Ascending aorta (tissue), 2 donors: ENCODE results near the gene CYTH3. TPM values are rescaled to one million over a fixed set of nuclear protein-coding genes. Genes with fewer than 3 reads are reported as not detected.

Source experiments
- DNase-seq, 2 donors: peaks; one replicate each; pipeline ENCODE4 v3.0.0-alpha.2; 2019; ENCODE audit warnings: low spot score in 2 of 2
- H3K27ac ChIP-seq, 2 donors: fragments of 200-600 bp; sonication (generic); one replicate each; pipeline ENCODE4 v1.5.1; 2016 to 2017; ENCODE audit warnings: mild to moderate bottlenecking in 1 of 2
- H3K27me3 ChIP-seq: fragments of 200-600 bp; sonication (generic); one replicate; pipeline ENCODE4 v1.5.1; 2017
- H3K36me3 ChIP-seq, 2 donors: fragments of 200-600 bp; sonication (generic); one replicate each; pipeline ENCODE4 v1.5.1; 2016
- H3K4me1 ChIP-seq, 2 donors: fragments of 200-600 bp; sonication (generic); one replicate each; pipeline ENCODE4 v1.5.1; 2016 to 2017; ENCODE audit warnings: mild to moderate bottlenecking in 1 of 2
- H3K4me3 ChIP-seq, 2 donors: fragments of 200-600 bp; sonication (generic); one replicate each; pipeline ENCODE4 v1.5.1; 2016 to 2017; ENCODE audit warnings: mild to moderate bottlenecking in 1 of 2
- H3K9me3 ChIP-seq, 2 donors: fragments of 200-600 bp; sonication (generic); one replicate each; pipeline ENCODE4 v1.5.1; 2016
- intact Hi-C: fragments of 100-400 bp; cut with DNase I; formaldehyde crosslinking; loops from one replicate; pipeline ENCODE4 v1.15.1; 2023
- total RNA-seq: library from RNA; depleted of rRNA; stranded (reverse); fragments of >200 nt; gene quantifications from one replicate; pipeline ENCODE4 v1.1.0, GENCODE V29; 2016
- TF ChIP-seq, protein P1 (sequence below), 3 experiments: fragments of 200-600 bp in 2 of 3; fragments of 450-650 bp in 1 of 3; sonication (generic) in 2 of 3; IDR thresholded peaks; one replicate each; pipeline ENCODE4 v1.5.1; 2016 to 2019; ENCODE audit warnings: antibody characterized with exemption in 3 of 3, mild to moderate bottlenecking in 1 of 3, moderate library complexity in 1 of 3

Gene CYTH3
- total RNA-seq, 1 donor from 2014 or later = 51.8 TPM

- no peaks in the 10 kb centered on the region for H3K9me3 ChIP-seq
- H3K4me1 ChIP-seq = peaks cover 14 to 51% of the 10 kb centered on the region in 2 donors
- peak in 1 of 2 donors; percentile 47 for DNase-seq
- intact Hi-C loops = no loop called here
- H3K4me3 ChIP-seq = no peak overlapping the region
- TF ChIP-seq, protein P1, sequence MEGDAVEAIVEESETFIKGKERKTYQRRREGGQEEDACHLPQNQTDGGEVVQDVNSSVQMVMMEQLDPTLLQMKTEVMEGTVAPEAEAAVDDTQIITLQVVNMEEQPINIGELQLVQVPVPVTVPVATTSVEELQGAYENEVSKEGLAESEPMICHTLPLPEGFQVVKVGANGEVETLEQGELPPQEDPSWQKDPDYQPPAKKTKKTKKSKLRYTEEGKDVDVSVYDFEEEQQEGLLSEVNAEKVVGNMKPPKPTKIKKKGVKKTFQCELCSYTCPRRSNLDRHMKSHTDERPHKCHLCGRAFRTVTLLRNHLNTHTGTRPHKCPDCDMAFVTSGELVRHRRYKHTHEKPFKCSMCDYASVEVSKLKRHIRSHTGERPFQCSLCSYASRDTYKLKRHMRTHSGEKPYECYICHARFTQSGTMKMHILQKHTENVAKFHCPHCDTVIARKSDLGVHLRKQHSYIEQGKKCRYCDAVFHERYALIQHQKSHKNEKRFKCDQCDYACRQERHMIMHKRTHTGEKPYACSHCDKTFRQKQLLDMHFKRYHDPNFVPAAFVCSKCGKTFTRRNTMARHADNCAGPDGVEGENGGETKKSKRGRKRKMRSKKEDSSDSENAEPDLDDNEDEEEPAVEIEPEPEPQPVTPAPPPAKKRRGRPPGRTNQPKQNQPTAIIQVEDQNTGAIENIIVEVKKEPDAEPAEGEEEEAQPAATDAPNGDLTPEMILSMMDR (IDR thresholded peaks at IDR 0.05) = no peak
- no peaks in the 10 kb centered on the region for H3K27me3 ChIP-seq
- H3K27ac ChIP-seq = peak overlapping the region; percentile 18 to 23
- peaks cover 0 to 19% of the 10 kb centered on the region in 2 donors for H3K36me3 ChIP-seq
These were observed 91.3 kb downstream of the CYTH3 start for GRCh38 chr7:6181136-6181535.

- no peaks in the 10 kb centered on the region for H3K27me3 ChIP-seq
- peaks cover 0 to 14% of the 10 kb centered on the region in 2 donors for H3K36me3 ChIP-seq
- DNase-seq = peak in 1 of 2 donors; percentile 61
- intact Hi-C loops = no loop called here
- no peak overlapping the region for H3K4me3 ChIP-seq
- TF ChIP-seq, protein P1 (IDR thresholded peaks at IDR 0.05) = no peak
- no peaks in the 10 kb centered on the region for H3K9me3 ChIP-seq
- peaks cover 14 to 57% of the 10 kb centered on the region in 2 donors for H3K4me1 ChIP-seq
- H3K27ac ChIP-seq = peak overlapping the region in 1 of 2 donors; percentile 59
These were observed 92.1 kb downstream of the CYTH3 start for GRCh38 chr7:6180344-6180725.

- TF ChIP-seq, protein P1 (IDR thresholded peaks at IDR 0.05) = no peak
- intact Hi-C loops = loop anchor here (5.0 kb wide), 1 partner anchor 138 kb away; no protein-coding TSS in a partner anchor
- H3K27ac ChIP-seq = peak overlapping the region; percentile 81 to 87
- no peaks in the 10 kb centered on the region for H3K27me3 ChIP-seq
- DNase-seq = peak in 1 of 2 donors; percentile 58
- H3K4me3 ChIP-seq = no peak overlapping the region
- peaks cover 14 to 62% of the 10 kb centered on the region in 2 donors for H3K4me1 ChIP-seq
- no peaks in the 10 kb centered on the region for H3K9me3 ChIP-seq
- H3K36me3 ChIP-seq = peaks cover 0 to 12% of the 10 kb centered on the region in 2 donors
These were observed 92.6 kb downstream of the CYTH3 start for GRCh38 chr7:6179620-6180343.

DNA sequence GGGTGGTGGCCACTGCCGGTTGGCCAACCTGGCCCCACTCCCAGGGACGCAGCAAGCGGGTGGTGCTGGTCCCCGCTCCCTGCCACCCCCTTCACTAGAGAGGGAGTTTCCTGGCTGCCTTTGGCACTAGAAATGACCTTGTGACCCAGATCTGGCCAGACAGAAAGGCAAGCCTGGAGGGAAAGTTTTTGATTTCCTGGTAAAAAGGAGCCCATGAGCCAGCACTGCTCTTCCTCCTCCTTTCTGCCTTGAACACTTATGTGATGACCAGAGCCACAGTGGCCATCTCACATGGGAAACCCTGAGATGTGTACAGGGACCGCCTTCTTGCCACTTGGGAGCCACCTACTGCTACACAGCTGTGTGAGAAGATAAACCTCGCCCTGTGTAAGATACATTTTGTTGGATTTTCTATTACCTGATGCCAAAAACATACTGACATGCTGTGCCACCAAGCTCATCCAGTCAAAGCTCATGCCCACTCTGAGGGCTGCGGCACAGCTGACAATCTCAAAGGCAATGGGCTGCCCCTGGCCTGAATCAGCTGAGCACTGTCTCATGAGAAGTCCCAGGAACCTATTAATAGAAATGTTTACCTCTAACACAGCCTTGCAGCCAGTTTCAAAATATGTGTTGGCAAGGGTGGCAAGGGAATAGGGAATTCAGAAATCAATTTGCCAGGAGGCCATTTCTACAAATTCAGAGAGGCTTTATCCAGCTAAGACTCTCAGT lies 94.0 kb downstream of the CYTH3 start:
- no peaks in the 10 kb centered on the region for H3K27me3 ChIP-seq
- peaks cover 0 to 19% of the 10 kb centered on the region in 2 donors for H3K36me3 ChIP-seq
- TF ChIP-seq, protein P1 (IDR thresholded peaks at IDR 0.05) = no peak
- peak overlapping the region in 1 of 2 donors; percentile 10 for H3K4me3 ChIP-seq
- H3K4me1 ChIP-seq = peaks cover 14 to 64% of the 10 kb centered on the region in 2 donors
- intact Hi-C loops = loop anchor here (5.0 kb wide), 1 partner anchor 139 kb away; no protein-coding TSS in a partner anchor
- no peaks in the 10 kb centered on the region for H3K9me3 ChIP-seq
- DNase-seq = peak in 1 of 2 donors; percentile 82
- H3K27ac ChIP-seq = peak overlapping the region; percentile 81 to 87

DNA sequence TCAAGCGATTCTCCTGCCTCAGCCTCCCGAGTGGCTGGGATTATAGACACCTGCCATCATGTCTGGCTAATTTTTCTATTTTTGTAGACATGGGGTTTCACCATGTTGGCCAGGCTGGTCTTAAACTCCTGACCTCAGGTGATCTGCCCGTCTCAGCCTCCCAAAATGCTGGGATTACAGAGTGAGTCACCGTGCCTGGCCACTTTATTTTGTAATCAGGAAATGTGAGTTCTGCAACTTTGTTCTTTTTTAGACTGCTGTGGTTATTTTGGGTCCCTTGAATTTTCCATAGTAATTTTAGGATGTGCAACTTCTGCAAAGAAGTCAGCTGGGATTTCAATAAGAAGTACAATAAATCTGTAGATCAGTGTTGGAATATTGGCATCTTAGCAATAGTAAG lies 96.8 kb downstream of the CYTH3 start:
- TF ChIP-seq, protein P1 (IDR thresholded peaks at IDR 0.05) = no peak
- no peaks in the 10 kb centered on the region for H3K27me3 ChIP-seq
- intact Hi-C loops = loop anchor here (1.0 to 5.0 kb wide), 3 partner anchors 13 to 142 kb away; no protein-coding TSS in a partner anchor
- peaks cover 19 to 29% of the 10 kb centered on the region in 2 donors for H3K36me3 ChIP-seq
- H3K9me3 ChIP-seq = no peaks in the 10 kb centered on the region
- H3K4me1 ChIP-seq = peaks cover 14 to 59% of the 10 kb centered on the region in 2 donors
- DNase-seq = peak; percentile 55 to 90
- no peak overlapping the region for H3K4me3 ChIP-seq
- H3K27ac ChIP-seq = peak overlapping the region; percentile 81 to 87
